PC-9 (cell line): ENCODE results near the gene NFE2. TPM values are rescaled to one million over a fixed set of nuclear protein-coding genes. Genes with fewer than 3 reads are reported as not detected.
A peak's percentile ranks its signal among the peaks of the same experiment; 100 is the strongest.

ENCODE experiments used
- BruUV-seq: library from RNA; stranded (reverse); fragments of 400-500 nt; replicated peaks from 2 replicates; lab custom pipeline; 2021; lab: Mats Ljungman, UMichigan
- CTCF ChIA-PET: fragments of 300-600 bp; sonication (Branson Sonifier 250); formaldehyde crosslinking; loops from one replicate; lab custom pipeline; 2022; ENCODE audit warnings: antibody characterized with exemption; lab: Charles Lee
- POLR2A ChIA-PET: fragments of 300-600 bp; sonication (Branson Sonifier 250); formaldehyde crosslinking; loops from one replicate; lab custom pipeline; 2022; ENCODE audit warnings: antibody characterized with exemption; ENCODE audit not compliant: unreplicated experiment; lab: Charles Lee
- DNase-seq, 2 experiments: peaks; one replicate each; pipeline versions ENCODE4 v3.0.0 to v3.0.0-alpha.2; 2015 to 2022; ENCODE audit warnings: mixed read lengths in 1 of 2
- H2AFZ ChIP-seq: fragments of 200-600 bp; sonication (generic); 2 replicates; pipeline ENCODE4 v1.8.1; 2017; ENCODE audit warnings: antibody characterized with exemption
- H3F3A ChIP-seq: fragments of 200-600 bp; sonication (generic); 2 replicates; pipeline ENCODE4 v1.8.1; 2017; ENCODE audit warnings: antibody characterized with exemption, mild to moderate bottlenecking, low read depth; ENCODE audit not compliant: insufficient read depth
- H3K27ac ChIP-seq: fragments of 200-600 bp; sonication (generic); 2 replicates; pipeline ENCODE4 v1.6.1; 2016; ENCODE audit warnings: mixed run types
- H3K27me3 ChIP-seq: fragments of 200-600 bp; sonication (generic); 2 replicates; pipeline ENCODE4 v1.6.1; 2016; ENCODE audit warnings: low read depth, mixed run types; ENCODE audit not compliant: insufficient read depth
- H3K36me3 ChIP-seq: fragments of 200-600 bp; sonication (generic); 2 replicates; pipeline ENCODE4 v1.6.1; 2016; ENCODE audit warnings: low read depth, mixed run types
- H3K4me1 ChIP-seq: fragments of 200-600 bp; sonication (generic); replicated peaks from 2 replicates; pipeline ENCODE4 v1.6.1; 2016; ENCODE audit warnings: mixed run types; ENCODE audit not compliant: insufficient read depth
- H3K4me2 ChIP-seq: fragments of 200-600 bp; sonication (generic); 2 replicates; pipeline ENCODE4 v1.6.1; 2017; ENCODE audit warnings: mixed run types
- H3K4me3 ChIP-seq: fragments of 200-600 bp; sonication (generic); 2 replicates; pipeline ENCODE4 v1.6.1; 2016; ENCODE audit warnings: mixed run types
- H3K79me2 ChIP-seq: fragments of 200-600 bp; sonication (generic); 2 replicates; pipeline ENCODE4 v1.6.1; 2017; ENCODE audit warnings: low read depth, mixed run types
- H3K9me2 ChIP-seq: fragments of 200-600 bp; sonication (generic); 2 replicates; pipeline ENCODE4 v1.8.1; 2017; ENCODE audit warnings: mild to moderate bottlenecking; ENCODE audit not compliant: insufficient read depth
- H3K9me3 ChIP-seq: fragments of 200-600 bp; sonication (generic); 2 replicates; pipeline ENCODE4 v1.8.1; 2016; ENCODE audit warnings: low read depth; ENCODE audit not compliant: insufficient read depth
- H4K20me1 ChIP-seq: fragments of 200-600 bp; sonication (generic); 2 replicates; pipeline ENCODE4 v1.8.1; 2017; ENCODE audit not compliant: insufficient read depth
- CTCF ChIP-seq: fragments of 200-600 bp; sonication (generic); conservative IDR thresholded peaks from 2 replicates; pipeline ENCODE4 v1.6.1; 2017; ENCODE audit warnings: mixed run types, antibody characterized with exemption, mild to moderate bottlenecking, moderate library complexity
- EZH2 ChIP-seq: fragments of 200-600 bp; sonication (generic); IDR thresholded peaks from 2 replicates; pipeline ENCODE4 v1.8.0; 2017; ENCODE audit warnings: antibody characterized with exemption, low read depth
- intact Hi-C: fragments of 100-400 bp; cut with micrococcal nuclease; formaldehyde crosslinking; loops from one replicate; pipeline ENCODE4 v1.10.0; 2022; ENCODE audit not compliant: unreplicated experiment
- microRNA-seq: library from miRNA; unstranded; fragments of <30 nt; microRNA quantifications from one replicate; pipeline ENCODE4 v1.2.0, GENCODE V29; 2021; ENCODE audit warnings: borderline number of aligned reads, borderline replicate concordance
- total RNA-seq: library from RNA; stranded (reverse); gene quantifications from 2 replicates; pipeline ENCODE4 v1.2.3, GENCODE V29; 2021

Gene NFE2
- total RNA-seq, 1 experiment from 2014 or later, result 1.5 TPM

GRCh38 chr12:54249489-54249888 lies 51.3 kb downstream of the NFE2 start:
- no peak overlapping the region for H3K27ac ChIP-seq
- no peak overlapping the region for H3K4me2 ChIP-seq
- CTCF ChIA-PET, result interaction anchor here (0.6 kb wide), 1 partner anchor 12 kb away, joined by 4 read pairs; no protein-coding TSS in a partner anchor
- no peaks in the 10 kb centered on the region for H3K9me2 ChIP-seq
- no peaks in the 10 kb centered on the region for H3K27me3 ChIP-seq
- BruUV-seq, result no TSS peak
- no peak for TF ChIP-seq EZH2
- H3K36me3 ChIP-seq, result peaks cover 16% of the 10 kb centered on the region
- DNase-seq, result no peak
- H3K4me3 ChIP-seq, result no peak overlapping the region
- H3F3A ChIP-seq, result peaks cover 16% of the 10 kb centered on the region
- no peaks in the 10 kb centered on the region; the same call in 1 of the 2 replicates for H3K79me2 ChIP-seq
- peaks cover 4% of the 10 kb centered on the region; the same call in 1 of the 2 replicates for H4K20me1 ChIP-seq
- H3K4me1 ChIP-seq, result no peaks in the 10 kb centered on the region
- POLR2A ChIA-PET, result no interaction called here
- no peak overlapping the region for H2AFZ ChIP-seq
- no peaks in the 10 kb centered on the region for H3K9me3 ChIP-seq
- intact Hi-C loops, result no loop called here

- no peaks in the 10 kb centered on the region for H3K4me1 ChIP-seq
- no peak overlapping the region for H3K27ac ChIP-seq
- DNase-seq, result no peak
- H2AFZ ChIP-seq, result no peak overlapping the region
- ChIA-PET POLR2A (no interaction called here), CTCF (interaction anchor here (1.0 kb wide), 1 partner anchor 114 kb away, joined by 4 read pairs; no protein-coding TSS in a partner anchor)
- H3K79me2 ChIP-seq, result no peaks in the 10 kb centered on the region
- H3F3A ChIP-seq, result peaks cover 4% of the 10 kb centered on the region; the same call in 1 of the 2 replicates
- H4K20me1 ChIP-seq, result no peaks in the 10 kb centered on the region; the same call in 1 of the 2 replicates
- no peaks in the 10 kb centered on the region for H3K27me3 ChIP-seq
- no peak for TF ChIP-seq CTCF
- no peak for TF ChIP-seq EZH2
- H3K4me2 ChIP-seq, result no peak overlapping the region
- intact Hi-C loops, result no loop called here
- no peaks in the 10 kb centered on the region for H3K9me2 ChIP-seq
- no peak overlapping the region for H3K4me3 ChIP-seq
- peaks cover 16% of the 10 kb centered on the region for H3K36me3 ChIP-seq
- H3K9me3 ChIP-seq, result no peaks in the 10 kb centered on the region
- no TSS peak for BruUV-seq
Observed at GRCh38 chr12:54246011-54246641, 54.7 kb downstream of the NFE2 start.

Small RNAs within 50 kb of the gene (microRNA-seq; reads per million reads assigned to microRNA genes)
- 339 reads per million, percentile 64 among the genes with 10 or more reads in this experiment for gene MIR148B

Other genes with a start within 250 kb of the NFE2 start
- 3.8 and 4.7 TPM in 2 replicates for gene HOXC4, start 247.2 kb downstream of the NFE2 start, total RNA-seq
- 37.8 and 53.7 TPM in 2 replicates for gene SMUG1, start 112.0 kb downstream of the NFE2 start, total RNA-seq
- 108 and 154 TPM in 2 replicates for gene CBX5, start 20.9 kb downstream of the NFE2 start, total RNA-seq
- 1,116 and 1,137 TPM in 2 replicates for gene HNRNPA1, start 20.3 kb downstream of the NFE2 start, total RNA-seq
- gene COPZ1, start 24.1 kb upstream of the NFE2 start, total RNA-seq, result 232 and 265 TPM in 2 replicates
- not detected in 2 replicates for gene GPR84, start 63.5 kb upstream of the NFE2 start, total RNA-seq
- 17.2 and 18.0 TPM in 2 replicates for gene ZNF385A, start 83.7 kb upstream of the NFE2 start, total RNA-seq
- gene ITGA5, start 118.3 kb upstream of the NFE2 start, total RNA-seq, result 26.7 and 28.4 TPM in 2 replicates
- gene GTSF1, start 172.6 kb upstream of the NFE2 start, total RNA-seq, result not detected in 2 replicates
- gene NCKAP1L, start 196.7 kb upstream of the NFE2 start, total RNA-seq, result not detected in 2 replicates
- gene PDE1B, start 248.6 kb upstream of the NFE2 start, total RNA-seq, result not detected in 2 replicates